GM12878 (cell line): ENCODE results near the gene GABPA. TPM values are rescaled to one million over a fixed set of nuclear protein-coding genes. Genes with fewer than 3 reads are reported as not detected.

Source experiments
- ATAC-seq: fragments of 200-7000 bp; cut with Tn5 transposase; 3 replicates; pipeline ENCODE4 v1.9.1; 2020; ENCODE audit warnings: mild to moderate bottlenecking, moderate library complexity
- BruUV-seq: library from RNA; stranded (reverse); fragments of 400-500 nt; replicated peaks from 2 replicates; lab custom pipeline; 2021; lab: Mats Ljungman, UMichigan
- CTCF ChIA-PET: fragments of 300-600 bp; sonication (Branson Sonifier 250); formaldehyde crosslinking; extraction: SDS; loops from one replicate; lab custom pipeline; 2021; ENCODE audit warnings: inconsistent platforms; lab: Yijun Ruan, JAX
- POLR2A ChIA-PET: fragments of 350-600 bp; formaldehyde crosslinking; extraction: SDS; loops from one replicate; lab custom pipeline; 2021; ENCODE audit warnings: inconsistent platforms; lab: Charles Lee
- RAD21 ChIA-PET: fragments of 300-600 bp; sonication (Branson Sonifier 250); formaldehyde crosslinking; loops from one replicate; lab custom pipeline; 2023; ENCODE audit warnings: antibody characterized with exemption; ENCODE audit not compliant: unreplicated experiment; lab: Charles Lee
- SMC1A ChIA-PET: fragments of 300-600 bp; sonication (Branson Sonifier 250); formaldehyde crosslinking; loops from one replicate; lab custom pipeline; 2023; ENCODE audit not compliant: unreplicated experiment, uncharacterized antibody; lab: Charles Lee
- DNase-seq: peaks from one replicate; pipeline ENCODE4 v3.0.0-alpha.2; 2011; ENCODE audit warnings: low read depth, low spot score
- FAIRE-seq: peaks from 3 replicates; lab custom pipeline; 2011; peaks lifted over from hg19 to GRCh38; lab: Jason Lieb, UNC
- H2AFZ ChIP-seq: 2 replicates; pipeline ENCODE4 v1.6.0; 2011; ENCODE audit warnings: low read depth, low read length, control low read depth; ENCODE audit not compliant: control insufficient read depth
- H3K27ac ChIP-seq: 2 replicates; pipeline ENCODE4 v1.5.1; 2011; ENCODE audit warnings: control low read depth; ENCODE audit not compliant: control insufficient read depth, insufficient read depth
- H3K27me3 ChIP-seq, 2 experiments: replicated peaks in 1 of 2; 2 replicates each; pipeline versions ENCODE4 v1.6.0 to v1.6.1; 2011; ENCODE audit warnings: low read length in 1 of 2; ENCODE audit not compliant: control insufficient read depth in 2 of 2, insufficient read depth in 2 of 2
- H3K36me3 ChIP-seq, 2 experiments: 2 replicates each; pipeline ENCODE4 v1.5.1; 2011; ENCODE audit warnings: low read length in 1 of 2; ENCODE audit not compliant: control insufficient read depth in 2 of 2, insufficient read depth in 2 of 2
- H3K4me1 ChIP-seq: 2 replicates; pipeline ENCODE4 v1.6.1; 2011; ENCODE audit warnings: mild to moderate bottlenecking, low read length, moderate library complexity, mixed read lengths; ENCODE audit not compliant: control insufficient read depth, insufficient read depth
- H3K4me2 ChIP-seq: 2 replicates; pipeline ENCODE4 v1.6.0; 2011; ENCODE audit warnings: control low read depth; ENCODE audit not compliant: control insufficient read depth, insufficient read depth
- H3K4me3 ChIP-seq: fragments of 200-600 bp; sonication (generic); 2 replicates; pipeline ENCODE4 v1.5.1; 2016
- H3K79me2 ChIP-seq: 2 replicates; pipeline ENCODE4 v1.6.0; 2011; ENCODE audit warnings: low read length; ENCODE audit not compliant: control insufficient read depth, insufficient read depth
- H3K9ac ChIP-seq: 2 replicates; pipeline ENCODE4 v1.8.0; 2011; ENCODE audit warnings: low read length, control low read depth, mixed read lengths; ENCODE audit not compliant: control insufficient read depth, insufficient read depth
- H3K9me3 ChIP-seq: replicated peaks from 3 replicates; pipeline ENCODE4 v1.5.1; 2011; ENCODE audit warnings: mild to moderate bottlenecking, low read length; ENCODE audit not compliant: control insufficient read depth, insufficient read depth
- H4K20me1 ChIP-seq: 2 replicates; pipeline ENCODE4 v1.6.0; 2011; ENCODE audit not compliant: control insufficient read depth, insufficient read depth
- BRCA1 ChIP-seq: IDR thresholded peaks from 2 replicates; pipeline ENCODE4 v1.6.1; 2011; ENCODE audit warnings: low read depth, low read length, improper control_type of control experiment
- CBX5 ChIP-seq: sonication (generic); IDR thresholded peaks from 2 replicates; pipeline ENCODE4 v1.6.1; 2016; ENCODE audit warnings: low read depth, moderate library complexity, mild to moderate bottlenecking, inconsistent platforms
- E2F4 ChIP-seq: IDR thresholded peaks from 2 replicates; pipeline ENCODE4 v1.6.1; 2012; ENCODE audit warnings: low read depth, low read length, improper control_type of control experiment
- EGR1 ChIP-seq, 2 experiments: IDR thresholded peaks; 1 replicate in 1 of 2; 2 replicates in 1 of 2; pipeline ENCODE4 v1.6.1; 2011 to 2012; ENCODE audit warnings: low read depth in 2 of 2, low read length in 2 of 2, borderline replicate concordance in 1 of 2, mild to moderate bottlenecking in 1 of 2, moderate library complexity in 1 of 2
- HDAC6 ChIP-seq: fragments of 200-600 bp; sonication (generic); IDR thresholded peaks from one replicate; pipeline ENCODE4 v1.8.0; 2017; ENCODE audit warnings: antibody characterized with exemption; ENCODE audit not compliant: unreplicated experiment
- HDGF ChIP-seq: fragments of 450-650 bp; IDR thresholded peaks from 2 replicates; pipeline ENCODE4 v1.6.1; 2016; ENCODE audit warnings: antibody characterized with exemption
- IKZF2 ChIP-seq, 2 experiments: fragments of 450-650 bp; IDR thresholded peaks; 2 replicates each; pipeline ENCODE4 v1.6.1; 2017; ENCODE audit warnings: mild to moderate bottlenecking in 2 of 2, moderate library complexity in 2 of 2
- LARP7 ChIP-seq: fragments of 450-650 bp; IDR thresholded peaks from 2 replicates; pipeline ENCODE4 v1.6.1; 2017; ENCODE audit warnings: mild to moderate bottlenecking
- MEF2B ChIP-seq: fragments of 450-650 bp; IDR thresholded peaks from 2 replicates; pipeline ENCODE4 v1.6.1; 2018; ENCODE audit warnings: mild to moderate bottlenecking, moderate library complexity; ENCODE audit not compliant: partially characterized antibody, poor library complexity, severe bottlenecking
- NRF1 ChIP-seq: conservative IDR thresholded peaks from 2 replicates; pipeline ENCODE4 v1.6.1; 2011; ENCODE audit warnings: mild to moderate bottlenecking, low read depth, low read length, improper control_type of control experiment
- POLR2A ChIP-seq: IDR thresholded peaks from 2 replicates; pipeline ENCODE4 v1.6.1; 2011; ENCODE audit warnings: low read depth, mild to moderate bottlenecking, low read length
- POLR2AphosphoS2 ChIP-seq: IDR thresholded peaks from 2 replicates; pipeline ENCODE4 v1.6.1; 2011; ENCODE audit warnings: low read depth, mild to moderate bottlenecking, low read length, improper control_type of control experiment, moderate library complexity
- POLR2AphosphoS5 ChIP-seq: IDR thresholded peaks from 2 replicates; pipeline ENCODE4 v1.6.1; 2011; ENCODE audit warnings: mild to moderate bottlenecking, low read length, inconsistent platforms
- POU2F2 ChIP-seq: IDR thresholded peaks from 3 replicates; pipeline ENCODE4 v1.6.1; 2011; ENCODE audit warnings: low read depth, mild to moderate bottlenecking, low read length, borderline replicate concordance
- RAD21 ChIP-seq: IDR thresholded peaks from 2 replicates; pipeline ENCODE4 v1.6.1; 2011; ENCODE audit warnings: mild to moderate bottlenecking, low read depth, low read length, moderate library complexity; ENCODE audit not compliant: insufficient read depth
- SIX5 ChIP-seq: IDR thresholded peaks from 2 replicates; pipeline ENCODE4 v1.6.1; 2011; ENCODE audit warnings: mild to moderate bottlenecking, low read depth, low read length, moderate library complexity; ENCODE audit not compliant: severe bottlenecking
- SMAD1 ChIP-seq: fragments of 450-650 bp; IDR thresholded peaks from 2 replicates; pipeline ENCODE4 v1.6.1; 2018; ENCODE audit warnings: mild to moderate bottlenecking, low read depth; ENCODE audit not compliant: partially characterized antibody
- SMAD5 ChIP-seq: IDR thresholded peaks from 2 replicates; pipeline ENCODE4 v1.6.1; 2016; ENCODE audit warnings: antibody characterized with exemption, low read depth
- SMC3 ChIP-seq: IDR thresholded peaks from 2 replicates; pipeline ENCODE4 v1.6.1; 2011; ENCODE audit warnings: low read length, improper control_type of control experiment, borderline replicate concordance
- ZBTB33 ChIP-seq: fragments of 450-650 bp; IDR thresholded peaks from 2 replicates; pipeline ENCODE4 v1.6.1; 2017; ENCODE audit warnings: mild to moderate bottlenecking
- ZNF24 ChIP-seq: fragments of 450-650 bp; IDR thresholded peaks from 2 replicates; pipeline ENCODE4 v1.6.1; 2017; ENCODE audit warnings: antibody characterized with exemption, mild to moderate bottlenecking
- ZNF384 ChIP-seq: IDR thresholded peaks from 2 replicates; pipeline ENCODE4 v1.6.1; 2012; ENCODE audit warnings: low read depth, mild to moderate bottlenecking, low read length, improper control_type of control experiment, borderline replicate concordance
- WGBS: methylation state at CpG from one replicate; pipeline ENCODE4 v1.1.6; 2016; ENCODE audit warnings: low lambda C conversion rate; ENCODE audit not compliant: insufficient replicate concordance, insufficient coverage; ENCODE audit errors: missing lambda C conversion rate; 5-methylcytosine and 5-hydroxymethylcytosine counted together
- in situ Hi-C: fragments of 300-500 bp; cut with MboI; formaldehyde crosslinking; loops from 9 replicates; pipeline ENCODE4 v1.14.3; 2018; ENCODE audit warnings: mixed read lengths
- intact Hi-C: fragments of 100-400 bp; cut with micrococcal nuclease; formaldehyde crosslinking; loops from one replicate; pipeline ENCODE4 v1.14.2; 2022; ENCODE audit not compliant: unreplicated experiment
- polyA plus RNA-seq, 11 experiments: library from polyadenylated mRNA; depleted of rRNA in 4 of 11; unstranded in 6 of 11; stranded (reverse) in 5 of 11; fragments of >200 nt; fragmentation: Nextera tagmentation in 4 of 11; fragmentation: Illumina TruSeq in 1 of 11; extraction: Ambion mirVana in 4 of 11; extraction: Trizol in 1 of 11; gene quantifications; 1 replicate in 1 of 11; 2 replicates in 10 of 11; pipeline versions ENCODE4 v1.2.1 to v1.2.3, GENCODE V29; 2011 to 2016; ENCODE audit warnings: inconsistent platforms in 2 of 11, missing spikeins in 2 of 11, low read depth in 1 of 11
- total RNA-seq, 4 experiments: library from RNA; depleted of rRNA in 3 of 4; stranded (reverse); fragments of >200 nt in 3 of 4; fragmentation: Illumina TruSeq in 1 of 4; extraction: Trizol in 1 of 4; gene quantifications; 2 replicates each; pipeline versions ENCODE4 v1.2.1 to v1.2.3, GENCODE V29; 2013 to 2021

GABPA gene
- total and polyA plus RNA-seq, 10 of the 15 experiments (the other 5 are each of a cell fraction or from before 2014, with no cell fraction given) = 7.6 to 25.6 (median 22.9) TPM

GRCh38 chr21:25734654-25734903, 193 bp upstream of the GABPA start:
- Histone ChIP-seq H4K20me1 (no peaks in the 10 kb centered on the region), H3K27ac (peak overlapping the region; percentile 97), H3K9ac (peak overlapping the region; percentile 91), H3K4me1 (peaks cover 23% of the 10 kb centered on the region), H3K36me3 (peaks cover 0 to 2% of the 10 kb centered on the region in 2 experiments; a peak in 1 of 4 replicates), H3K4me3 (peak overlapping the region; percentile 98), H3K79me2 (peaks cover 90% of the 10 kb centered on the region), H3K27me3 (no peaks in the 10 kb centered on the region), H3K4me2 (no peak overlapping the region; the same call in 1 of the 2 replicates), H3K9me3 (no peaks in the 10 kb centered on the region), H2AFZ (peak overlapping the region; percentile 54)
- in situ Hi-C loops = loop anchor here (5.0 to 10.0 kb wide), 2 partner anchors 127 to 320 kb away; partner anchors contain the start of gene MRPL39
- FAIRE-seq (no peak), ATAC-seq (no peak), DNase-seq (no peak)
- POLR2A ChIA-PET = interaction anchor here (1.0 to 2.2 kb wide), 4 partner anchors 10 to 314 kb away, joined by 3 to 12 read pairs (median 3); no protein-coding TSS in a partner anchor
- intact Hi-C loops = loop anchor here (10.0 kb wide), 1 partner anchor 430 kb away; no protein-coding TSS in a partner anchor
- 3% methylated on average over 10 of the region's 10 CpGs for WGBS
- no TSS peak for BruUV-seq
- SMC1A ChIA-PET = interaction anchor here (0.8 to 1.0 kb wide), 4 partner anchors 15 to 319 kb away, joined by 3 read pairs; no protein-coding TSS in a partner anchor
- CTCF ChIA-PET = interaction anchor here (1.3 to 1.7 kb wide), 3 partner anchors 23 to 128 kb away, joined by 5 to 11 read pairs (median 7); no protein-coding TSS in a partner anchor
- RAD21 ChIA-PET = interaction anchor here (0.7 to 1.5 kb wide), 8 partner anchors 9 to 310 kb away, joined by 3 to 4 read pairs (median 3); partner anchors contain the start of genes JAM2 and MRPL39
- TF ChIP-seq POU2F2 (no peak), EGR1 (IDR thresholded peaks at IDR 0.05; ENCODE audit: borderline replicate concordance in 1 of 2, low read depth in 2 of 2, low read length in 2 of 2) (no peak), NRF1 (no peak), POLR2AphosphoS2 (peak; percentile 88), POLR2AphosphoS5 (peak; percentile 95), SIX5 (no peak), SMAD5 (peak; percentile 82; the same call in 1 of the 2 replicates), IKZF2 (IDR thresholded peaks at IDR 0.05) (no peak), HDAC6 (no peak), LARP7 (no peak), SMAD1 (no peak), ZNF24 (no peak), ZNF384 (no peak), SMC3 (no peak), MEF2B (no peak), ZBTB33 (no peak), HDGF (0 out of 2 replicates have a peak, but pooled peaks have one; percentile 6), CBX5 (0 out of 2 replicates have a peak, but pooled peaks have one; percentile 17), POLR2A (peak; percentile 90), RAD21 (no peak), E2F4 (no peak), BRCA1 (no peak)
